H9 (cell line): ENCODE results near the gene CCDC177. TPM values are rescaled to one million over a fixed set of nuclear protein-coding genes. Genes with fewer than 3 reads are reported as not detected.

Experiments used
- DNase-seq: peaks from one replicate; pipeline ENCODE4 v3.0.0-alpha.2; 2017
- H2AFZ ChIP-seq: one replicate; pipeline ENCODE4 v1.6.1; 2013; ENCODE audit warnings: mild to moderate bottlenecking, low read length, control low read depth, moderate library complexity
- H2AK5ac ChIP-seq: 2 replicates; pipeline ENCODE4 v1.6.1; 2013; ENCODE audit warnings: low read length, control low read depth, mixed read lengths; ENCODE audit not compliant: insufficient read length
- H2BK120ac ChIP-seq: one replicate; pipeline ENCODE4 v1.6.1; 2013; ENCODE audit warnings: low read depth, mild to moderate bottlenecking, low read length, control low read depth, inconsistent platforms; ENCODE audit not compliant: poor library complexity, severe bottlenecking
- H2BK12ac ChIP-seq: 2 replicates; pipeline ENCODE4 v1.6.1; 2013; ENCODE audit warnings: low read length, control low read depth, mixed read lengths, low read depth; ENCODE audit not compliant: insufficient read length
- H2BK15ac ChIP-seq: 2 replicates; pipeline ENCODE4 v1.6.1; 2013; ENCODE audit warnings: low read depth, low read length, control low read depth
- H2BK20ac ChIP-seq: one replicate; pipeline ENCODE4 v1.6.1; 2013; ENCODE audit warnings: low read depth, mild to moderate bottlenecking, low read length, control low read depth, inconsistent platforms; ENCODE audit not compliant: poor library complexity, severe bottlenecking
- H2BK5ac ChIP-seq: 2 replicates; pipeline ENCODE4 v1.6.1; 2013; ENCODE audit warnings: low read length, control low read depth, mixed read lengths; ENCODE audit not compliant: insufficient read length
- H3K14ac ChIP-seq: 2 replicates; pipeline ENCODE4 v1.6.1; 2013; ENCODE audit warnings: low read length, control low read depth; ENCODE audit not compliant: insufficient read depth
- H3K18ac ChIP-seq: 2 replicates; pipeline ENCODE4 v1.6.1; 2013; ENCODE audit warnings: low read depth, mild to moderate bottlenecking, mixed read lengths, low read length, control low read depth; ENCODE audit not compliant: insufficient read length
- H3K23ac ChIP-seq: 2 replicates; pipeline ENCODE4 v1.6.1; 2013; ENCODE audit warnings: low read length, control low read depth, mixed read lengths, low read depth; ENCODE audit not compliant: insufficient read length
- H3K23me2 ChIP-seq: 2 replicates; pipeline ENCODE4 v1.6.1; 2013; ENCODE audit warnings: low read depth, mild to moderate bottlenecking, mixed read lengths, low read length, control low read depth; ENCODE audit not compliant: insufficient read length, poor library complexity, severe bottlenecking
- H3K27ac ChIP-seq: 2 replicates; pipeline ENCODE4 v1.5.1; 2013; ENCODE audit warnings: low read length, control low read depth, mixed read lengths, low read depth; ENCODE audit not compliant: insufficient read length
- H3K27me3 ChIP-seq: 2 replicates; pipeline ENCODE4 v1.6.1; 2013; ENCODE audit warnings: low read length, control low read depth, inconsistent platforms; ENCODE audit not compliant: insufficient read depth
- H3K4ac ChIP-seq: 2 replicates; pipeline ENCODE4 v1.6.1; 2013; ENCODE audit warnings: low read depth, mild to moderate bottlenecking, control low read depth, inconsistent platforms, low read length, moderate library complexity
- H3K4me1 ChIP-seq: 2 replicates; pipeline ENCODE4 v1.6.1; 2013; ENCODE audit warnings: low read length, control low read depth, inconsistent platforms; ENCODE audit not compliant: insufficient read depth
- H3K4me2 ChIP-seq: 2 replicates; pipeline ENCODE4 v1.6.1; 2013; ENCODE audit warnings: low read length, control low read depth, mixed read lengths; ENCODE audit not compliant: insufficient read length, insufficient read depth
- H3K56ac ChIP-seq: 2 replicates; pipeline ENCODE4 v1.6.1; 2013; ENCODE audit warnings: low read depth, mild to moderate bottlenecking, mixed read lengths, low read length, control low read depth; ENCODE audit not compliant: insufficient read length
- H3K79me1 ChIP-seq: 2 replicates; pipeline ENCODE4 v1.6.1; 2013; ENCODE audit warnings: low read depth, mild to moderate bottlenecking, moderate library complexity, low read length, control low read depth, inconsistent platforms; ENCODE audit not compliant: insufficient read depth, poor library complexity, severe bottlenecking
- H3K79me2 ChIP-seq: 2 replicates; pipeline ENCODE4 v1.6.1; 2013; ENCODE audit warnings: low read length, control low read depth, inconsistent platforms; ENCODE audit not compliant: insufficient read depth
- H3K9ac ChIP-seq: 2 replicates; pipeline ENCODE4 v1.6.1; 2013; ENCODE audit warnings: low read length, control low read depth, mixed read lengths; ENCODE audit not compliant: insufficient read length; ENCODE audit errors: extremely low read depth
- H3K9me3 ChIP-seq: one replicate; pipeline ENCODE4 v1.6.1; 2013; ENCODE audit warnings: low read depth, low read length, inconsistent platforms; ENCODE audit not compliant: control insufficient read depth
- H3T11ph ChIP-seq: one replicate; pipeline ENCODE4 v1.6.1; 2013; ENCODE audit warnings: mild to moderate bottlenecking, low read length, control low read depth, inconsistent platforms
- H4K20me1 ChIP-seq: one replicate; pipeline ENCODE4 v1.6.1; 2013; ENCODE audit not compliant: control insufficient read depth, insufficient read length, insufficient read depth
- H4K5ac ChIP-seq: 2 replicates; pipeline ENCODE4 v1.6.1; 2013; ENCODE audit warnings: low read depth, mild to moderate bottlenecking, mixed read lengths, low read length, control low read depth; ENCODE audit not compliant: insufficient read length
- H4K8ac ChIP-seq: replicated peaks from 2 replicates; pipeline ENCODE4 v1.6.1; 2013; ENCODE audit warnings: low read length, control low read depth, mixed read lengths, low read depth; ENCODE audit not compliant: insufficient read length
- H4K91ac ChIP-seq: 2 replicates; pipeline ENCODE4 v1.6.1; 2013; ENCODE audit warnings: low read depth, mild to moderate bottlenecking, moderate library complexity, mixed read lengths, low read length, control low read depth; ENCODE audit not compliant: insufficient read length
- H3K27ac Mint-ChIP-seq, 3 experiments: 2 replicates in 2 of 3; 3 replicates in 1 of 3; pipeline ENCODE4 v1.8.0; 2020 to 2021; ENCODE audit warnings: mixed read lengths in 3 of 3, mild to moderate bottlenecking in 1 of 3, moderate library complexity in 1 of 3
- H3K27me3 Mint-ChIP-seq: 2 replicates; pipeline ENCODE4 v1.8.0; 2021; ENCODE audit warnings: low read depth, mild to moderate bottlenecking, moderate library complexity, mixed read lengths
- H3K36me3 Mint-ChIP-seq, 3 experiments: 2 replicates in 2 of 3; 3 replicates in 1 of 3; pipeline ENCODE4 v1.8.0; 2020 to 2021; ENCODE audit warnings: low read depth in 3 of 3, mixed read lengths in 3 of 3; ENCODE audit not compliant: insufficient read depth in 1 of 3
- H3K4me1 Mint-ChIP-seq, 2 experiments: 2 replicates each; pipeline ENCODE4 v1.8.0; 2020; ENCODE audit warnings: mixed read lengths in 2 of 2
- H3K4me3 Mint-ChIP-seq, 2 experiments: 2 replicates in 1 of 2; 3 replicates in 1 of 2; pipeline ENCODE4 v1.8.0; 2020 to 2021; ENCODE audit warnings: mild to moderate bottlenecking in 2 of 2, mixed read lengths in 2 of 2, moderate library complexity in 1 of 2
- H3K9me3 Mint-ChIP-seq, 2 experiments: 2 replicates in 1 of 2; 3 replicates in 1 of 2; pipeline ENCODE4 v1.8.0; 2020; ENCODE audit warnings: mild to moderate bottlenecking in 2 of 2, mixed read lengths in 2 of 2, moderate library complexity in 1 of 2
- WGBS: extraction: QIAGEN DNeasy Blood & Tissue Kit; methylation state at CpG from one replicate; pipeline ENCODE4 v1.1.7; 2013; ENCODE audit warnings: missing lambda C conversion rate, low lambda C conversion rate, mixed read lengths; ENCODE audit not compliant: insufficient read length; ENCODE audit errors: extremely low coverage; 5-methylcytosine and 5-hydroxymethylcytosine counted together
- total RNA-seq: library from RNA; stranded (reverse); gene quantifications from 2 replicates; pipeline ENCODE4 v1.2.1, GENCODE V29; 2021
- TF ChIP-seq, protein P1 (sequence below): fragments of 200-600 bp; sonication (generic); conservative IDR thresholded peaks from 3 replicates; pipeline ENCODE4 v1.8.0; 2021; ENCODE audit warnings: antibody characterized with exemption, mild to moderate bottlenecking

Gene CCDC177
- total RNA-seq, 1 experiment from 2014 or later, result 6.1 TPM

DNA sequence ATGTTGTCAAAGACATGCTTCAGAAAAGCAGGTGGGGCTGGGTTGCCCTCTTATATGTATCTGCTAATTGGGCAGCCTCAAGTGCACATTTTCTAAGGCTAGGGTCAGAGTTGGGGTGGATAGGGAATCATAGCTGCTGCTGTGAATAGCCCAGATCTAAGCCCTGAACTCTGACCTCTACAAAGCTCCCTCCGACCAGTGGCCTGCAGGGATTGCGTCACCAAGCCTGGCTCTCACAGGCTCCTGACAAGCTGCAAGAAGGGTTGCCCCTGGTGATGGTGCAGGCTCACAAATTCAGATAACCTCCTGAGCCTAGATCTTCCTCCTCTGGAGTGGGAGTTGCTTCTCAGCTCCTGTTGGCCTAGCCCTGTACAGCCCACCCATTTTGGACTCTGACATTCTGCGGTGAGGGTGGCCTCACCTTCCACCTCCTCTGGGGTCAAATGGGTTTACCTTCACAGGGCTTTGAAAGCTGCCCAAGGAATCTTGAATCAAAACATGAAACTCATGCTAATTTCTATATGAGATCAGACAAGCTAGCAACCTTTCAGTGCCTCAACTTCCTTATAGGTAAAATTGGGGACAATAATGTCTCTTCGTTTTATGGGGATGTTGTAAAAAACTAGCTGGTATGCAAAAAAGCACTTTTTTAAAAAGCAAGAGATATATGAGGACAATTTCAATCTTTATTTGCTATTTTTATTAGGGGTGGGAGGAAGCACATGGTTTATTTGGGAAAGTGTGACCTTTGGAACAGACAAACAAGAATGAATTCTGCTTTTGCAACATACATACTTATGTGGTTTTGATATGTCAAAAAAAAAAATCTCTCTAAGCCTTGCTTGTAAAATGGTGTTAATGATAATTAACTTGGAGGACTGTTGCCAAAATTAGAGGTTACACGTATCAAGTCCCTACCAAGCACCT, 31.9 kb upstream of the CCDC177 start:
- Histone ChIP-seq H4K20me1 (no peaks in the 10 kb centered on the region), H3K27me3 (no peaks in the 10 kb centered on the region), H3K4me1 (peaks cover 2% of the 10 kb centered on the region; the same call in 1 of the 2 replicates), H3K9ac (no peak overlapping the region), H3K56ac (no peak overlapping the region), H3K79me1 (no peaks in the 10 kb centered on the region), H2BK20ac (no peak overlapping the region), H3K79me2 (no peaks in the 10 kb centered on the region), H3K14ac (no peak overlapping the region), H3T11ph (no peak overlapping the region), H2BK15ac (no peak overlapping the region), H3K23me2 (peaks cover 4% of the 10 kb centered on the region), H3K4me2 (no peak overlapping the region), H3K27ac (no peak overlapping the region), H2AFZ (no peak overlapping the region), H2BK5ac (no peak overlapping the region), H3K9me3 (no peaks in the 10 kb centered on the region), H2BK120ac (no peak overlapping the region), H3K23ac (no peak overlapping the region), H2AK5ac (no peak overlapping the region), H3K18ac (no peak overlapping the region), H3K4ac (no peak overlapping the region), H4K5ac (no peak overlapping the region), H2BK12ac (no peak overlapping the region), H4K91ac (no peak overlapping the region), H4K8ac (no peak overlapping the region)
- Mint-ChIP-seq H3K4me1 (peaks cover 24 to 30% of the 10 kb centered on the region in 2 experiments), H3K27me3 (no peaks in the 10 kb centered on the region), H3K27ac (peak overlapping the region in 2 of 3 experiments; percentile 7 to 33; a peak in 2 of 7 replicates), H3K4me3 (no peak overlapping the region), H3K36me3 (peaks cover 0 to 3% (median 0%) of the 10 kb centered on the region in 3 experiments; a peak in 1 of 7 replicates), H3K9me3 (no peaks in the 10 kb centered on the region)
- TF ChIP-seq, protein P1, sequence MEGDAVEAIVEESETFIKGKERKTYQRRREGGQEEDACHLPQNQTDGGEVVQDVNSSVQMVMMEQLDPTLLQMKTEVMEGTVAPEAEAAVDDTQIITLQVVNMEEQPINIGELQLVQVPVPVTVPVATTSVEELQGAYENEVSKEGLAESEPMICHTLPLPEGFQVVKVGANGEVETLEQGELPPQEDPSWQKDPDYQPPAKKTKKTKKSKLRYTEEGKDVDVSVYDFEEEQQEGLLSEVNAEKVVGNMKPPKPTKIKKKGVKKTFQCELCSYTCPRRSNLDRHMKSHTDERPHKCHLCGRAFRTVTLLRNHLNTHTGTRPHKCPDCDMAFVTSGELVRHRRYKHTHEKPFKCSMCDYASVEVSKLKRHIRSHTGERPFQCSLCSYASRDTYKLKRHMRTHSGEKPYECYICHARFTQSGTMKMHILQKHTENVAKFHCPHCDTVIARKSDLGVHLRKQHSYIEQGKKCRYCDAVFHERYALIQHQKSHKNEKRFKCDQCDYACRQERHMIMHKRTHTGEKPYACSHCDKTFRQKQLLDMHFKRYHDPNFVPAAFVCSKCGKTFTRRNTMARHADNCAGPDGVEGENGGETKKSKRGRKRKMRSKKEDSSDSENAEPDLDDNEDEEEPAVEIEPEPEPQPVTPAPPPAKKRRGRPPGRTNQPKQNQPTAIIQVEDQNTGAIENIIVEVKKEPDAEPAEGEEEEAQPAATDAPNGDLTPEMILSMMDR, result no peak
- WGBS, result no CpG with 5 or more reads among the region's 5 CpGs
- no peak for DNase-seq
